SU-DHL-6 (cell line): Measurements from ENCODE around the gene MATN1.

Source experiments
- H2AFZ ChIP-seq: fragments of 200-600 bp; sonication (generic); 2 replicates; pipeline ENCODE4 v1.6.1; 2014; ENCODE audit warnings: low read depth, mild to moderate bottlenecking, moderate library complexity, mixed read lengths, antibody characterized with exemption, low read length; ENCODE audit not compliant: severe bottlenecking
- H3F3A ChIP-seq: fragments of 200-600 bp; shearing (Covaris generic); 2 replicates; pipeline ENCODE4 v1.6.0; 2016; ENCODE audit warnings: antibody characterized with exemption, mild to moderate bottlenecking; ENCODE audit not compliant: insufficient read depth
- H3K27ac ChIP-seq: fragments of 200-600 bp; sonication (generic); 2 replicates; pipeline ENCODE4 v1.5.1; 2016; ENCODE audit warnings: low read depth, mild to moderate bottlenecking, low read length, moderate library complexity, mixed read lengths
- H3K27me3 ChIP-seq: fragments of 200-600 bp; sonication (generic), shearing (Covaris generic); 2 replicates; pipeline ENCODE4 v1.6.0; 2014; ENCODE audit warnings: mild to moderate bottlenecking, low read length
- H3K36me3 ChIP-seq: fragments of 200-600 bp; sonication (generic); 2 replicates; pipeline ENCODE4 v1.6.1; 2014; ENCODE audit warnings: mild to moderate bottlenecking, low read length, mixed read lengths
- H3K4me2 ChIP-seq: fragments of 300-600, 200-600 bp; shearing (Covaris generic), sonication (generic); 2 replicates; pipeline ENCODE4 v1.6.0; 2014; ENCODE audit warnings: low read length, low read depth, mild to moderate bottlenecking; ENCODE audit not compliant: poor library complexity, severe bottlenecking
- H3K4me3 ChIP-seq: fragments of 200-600 bp; sonication (generic); 2 replicates; pipeline ENCODE4 v1.5.1; 2014; ENCODE audit warnings: antibody characterized with exemption, low read length, mild to moderate bottlenecking, mixed read lengths; ENCODE audit not compliant: insufficient read depth, poor library complexity, severe bottlenecking
- H3K79me2 ChIP-seq: fragments of 200-600 bp; sonication (generic); 2 replicates; pipeline ENCODE4 v1.6.1; 2014; ENCODE audit warnings: mild to moderate bottlenecking, low read length, moderate library complexity; ENCODE audit not compliant: insufficient read depth
- H3K9ac ChIP-seq: fragments of 200-600 bp; sonication (generic); 2 replicates; pipeline ENCODE4 v1.7.0; 2014; ENCODE audit warnings: mild to moderate bottlenecking, low read length
- H3K9me2 ChIP-seq: fragments of 200-600 bp; sonication (generic); replicated peaks from 2 replicates; pipeline ENCODE4 v1.6.1; 2014; ENCODE audit warnings: low read length; ENCODE audit not compliant: insufficient read depth
- H3K9me3 ChIP-seq: fragments of 200-600 bp; sonication (generic); 2 replicates; pipeline ENCODE4 v1.6.1; 2014; ENCODE audit warnings: low read length, mixed read lengths; ENCODE audit not compliant: insufficient read depth
- H4K20me1 ChIP-seq: fragments of 200-600 bp; sonication (generic); 2 replicates; pipeline ENCODE4 v1.6.1; 2014; ENCODE audit warnings: low read depth, mild to moderate bottlenecking, antibody characterized with exemption, low read length, moderate library complexity, mixed read lengths
- EZH2phosphoT487 ChIP-seq: fragments of 200-600 bp; sonication (generic), shearing (Covaris generic); conservative IDR thresholded peaks from 2 replicates; pipeline ENCODE4 v1.6.1; 2018; ENCODE audit warnings: mild to moderate bottlenecking, antibody characterized with exemption, low read length, moderate library complexity, mixed read lengths
- TF ChIP-seq, protein P1 (sequence below): fragments of 200-600 bp; sonication (generic); IDR thresholded peaks from one replicate; pipeline ENCODE4 v1.5.1; 2017; ENCODE audit warnings: antibody characterized with exemption, mild to moderate bottlenecking, low read length, moderate library complexity; ENCODE audit not compliant: insufficient read depth, poor library complexity, severe bottlenecking

The MATN1 gene

DNA sequence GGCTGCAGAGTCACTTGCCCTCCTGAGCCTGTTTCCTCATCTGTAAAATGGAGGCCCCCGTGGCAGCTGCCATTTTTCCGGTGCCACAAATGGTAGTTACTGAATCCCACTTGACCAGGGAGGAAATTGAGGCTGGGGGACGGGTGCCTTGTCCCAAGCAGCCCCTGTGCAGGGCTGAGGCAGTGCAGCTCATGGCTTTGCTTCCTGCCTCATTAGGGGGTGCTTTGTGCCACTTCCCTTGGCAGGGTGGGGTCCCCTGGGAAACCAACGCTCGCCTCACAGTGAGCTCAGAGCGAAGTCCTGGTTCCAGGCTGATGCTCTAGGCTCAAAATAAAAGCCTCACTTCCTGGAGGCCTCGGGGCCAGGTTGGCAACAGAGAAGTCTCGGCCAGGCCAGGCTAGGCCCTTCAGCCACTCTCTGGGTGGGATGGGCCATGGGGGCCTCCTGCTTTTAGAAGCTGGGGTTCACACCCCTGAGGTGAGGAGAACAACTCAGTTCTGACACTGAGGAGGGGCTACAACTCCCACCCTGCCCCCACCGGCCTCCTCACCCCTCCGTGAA is 27.4 kb upstream of the MATN1 start:
- peaks cover 4% of the 10 kb centered on the region; the same call in 1 of the 2 replicates for H3K36me3 ChIP-seq
- no peak for TF ChIP-seq EZH2phosphoT487
- TF ChIP-seq, protein P1, sequence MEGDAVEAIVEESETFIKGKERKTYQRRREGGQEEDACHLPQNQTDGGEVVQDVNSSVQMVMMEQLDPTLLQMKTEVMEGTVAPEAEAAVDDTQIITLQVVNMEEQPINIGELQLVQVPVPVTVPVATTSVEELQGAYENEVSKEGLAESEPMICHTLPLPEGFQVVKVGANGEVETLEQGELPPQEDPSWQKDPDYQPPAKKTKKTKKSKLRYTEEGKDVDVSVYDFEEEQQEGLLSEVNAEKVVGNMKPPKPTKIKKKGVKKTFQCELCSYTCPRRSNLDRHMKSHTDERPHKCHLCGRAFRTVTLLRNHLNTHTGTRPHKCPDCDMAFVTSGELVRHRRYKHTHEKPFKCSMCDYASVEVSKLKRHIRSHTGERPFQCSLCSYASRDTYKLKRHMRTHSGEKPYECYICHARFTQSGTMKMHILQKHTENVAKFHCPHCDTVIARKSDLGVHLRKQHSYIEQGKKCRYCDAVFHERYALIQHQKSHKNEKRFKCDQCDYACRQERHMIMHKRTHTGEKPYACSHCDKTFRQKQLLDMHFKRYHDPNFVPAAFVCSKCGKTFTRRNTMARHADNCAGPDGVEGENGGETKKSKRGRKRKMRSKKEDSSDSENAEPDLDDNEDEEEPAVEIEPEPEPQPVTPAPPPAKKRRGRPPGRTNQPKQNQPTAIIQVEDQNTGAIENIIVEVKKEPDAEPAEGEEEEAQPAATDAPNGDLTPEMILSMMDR, result no peak
- H3K27ac ChIP-seq, result peak overlapping the region; percentile 90
- no peak overlapping the region for H2AFZ ChIP-seq
- H3K9me3 ChIP-seq, result no peaks in the 10 kb centered on the region
- peaks cover 78% of the 10 kb centered on the region for H3F3A ChIP-seq
- H3K9me2 ChIP-seq, result no peaks in the 10 kb centered on the region
- H3K9ac ChIP-seq, result peak overlapping the region; percentile 58
- H3K4me2 ChIP-seq, result peak overlapping the region; percentile 68
- H3K79me2 ChIP-seq, result peaks cover 93% of the 10 kb centered on the region
- H3K27me3 ChIP-seq, result no peaks in the 10 kb centered on the region
- peaks cover 6% of the 10 kb centered on the region; the same call in 1 of the 2 replicates for H4K20me1 ChIP-seq
- peak overlapping the region; percentile 8 for H3K4me3 ChIP-seq

DNA sequence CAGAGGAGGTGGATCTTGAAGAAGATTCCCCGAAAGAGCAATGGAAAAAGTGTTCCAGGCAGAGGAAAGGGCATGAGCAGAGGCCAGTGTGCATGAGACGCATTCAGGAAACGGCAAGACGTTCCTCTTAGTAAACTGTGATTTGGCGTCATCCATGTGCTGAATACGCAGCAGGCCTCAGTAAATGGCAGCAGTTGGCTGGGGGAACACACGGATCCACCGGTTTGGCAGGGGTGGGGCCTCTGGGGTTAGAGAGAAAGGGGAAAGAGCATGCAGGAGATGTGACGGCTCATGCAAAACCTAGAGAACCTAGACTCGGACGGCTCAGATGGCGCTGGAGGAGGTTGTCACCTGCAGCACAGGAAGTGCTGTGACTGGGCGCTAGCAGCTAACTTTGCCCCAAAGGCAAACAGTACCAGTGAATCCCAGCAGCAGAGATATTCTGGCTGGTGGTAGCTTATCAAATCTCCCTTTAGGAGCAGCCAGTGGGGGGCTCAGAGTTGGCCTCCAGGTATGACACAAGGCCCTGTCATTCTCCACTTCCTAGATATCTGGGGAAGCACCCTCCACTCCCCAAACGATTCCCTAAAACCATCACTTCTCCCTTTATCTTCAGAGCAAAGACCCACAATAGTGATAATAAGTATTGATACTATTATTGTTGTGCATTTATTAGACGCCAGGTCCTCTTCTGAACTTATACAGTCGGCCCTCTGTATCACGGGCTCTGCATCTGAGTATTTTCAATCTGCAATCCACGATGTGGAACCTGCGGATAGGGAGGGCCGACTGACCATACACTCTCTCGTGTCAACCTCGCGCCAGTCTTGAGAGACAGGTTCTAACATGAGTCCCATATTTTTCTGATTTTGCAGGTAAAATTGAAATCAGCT is 26.6 kb upstream of the MATN1 start:
- peak overlapping the region; percentile 90 for H3K27ac ChIP-seq
- peak overlapping the region; percentile 28 for H3K4me3 ChIP-seq
- H3K4me2 ChIP-seq, result peak overlapping the region; percentile 68
- peaks cover 6% of the 10 kb centered on the region; the same call in 1 of the 2 replicates for H4K20me1 ChIP-seq
- no peaks in the 10 kb centered on the region for H3K9me3 ChIP-seq
- H2AFZ ChIP-seq, result no peak overlapping the region
- no peaks in the 10 kb centered on the region for H3K9me2 ChIP-seq
- TF ChIP-seq EZH2phosphoT487, result no peak
- TF ChIP-seq, protein P1, result no peak
- peaks cover 4% of the 10 kb centered on the region; the same call in 1 of the 2 replicates for H3K36me3 ChIP-seq
- H3K79me2 ChIP-seq, result peaks cover 93% of the 10 kb centered on the region
- H3F3A ChIP-seq, result peaks cover 76% of the 10 kb centered on the region
- H3K27me3 ChIP-seq, result no peaks in the 10 kb centered on the region
- H3K9ac ChIP-seq, result peak overlapping the region; percentile 58

DNA sequence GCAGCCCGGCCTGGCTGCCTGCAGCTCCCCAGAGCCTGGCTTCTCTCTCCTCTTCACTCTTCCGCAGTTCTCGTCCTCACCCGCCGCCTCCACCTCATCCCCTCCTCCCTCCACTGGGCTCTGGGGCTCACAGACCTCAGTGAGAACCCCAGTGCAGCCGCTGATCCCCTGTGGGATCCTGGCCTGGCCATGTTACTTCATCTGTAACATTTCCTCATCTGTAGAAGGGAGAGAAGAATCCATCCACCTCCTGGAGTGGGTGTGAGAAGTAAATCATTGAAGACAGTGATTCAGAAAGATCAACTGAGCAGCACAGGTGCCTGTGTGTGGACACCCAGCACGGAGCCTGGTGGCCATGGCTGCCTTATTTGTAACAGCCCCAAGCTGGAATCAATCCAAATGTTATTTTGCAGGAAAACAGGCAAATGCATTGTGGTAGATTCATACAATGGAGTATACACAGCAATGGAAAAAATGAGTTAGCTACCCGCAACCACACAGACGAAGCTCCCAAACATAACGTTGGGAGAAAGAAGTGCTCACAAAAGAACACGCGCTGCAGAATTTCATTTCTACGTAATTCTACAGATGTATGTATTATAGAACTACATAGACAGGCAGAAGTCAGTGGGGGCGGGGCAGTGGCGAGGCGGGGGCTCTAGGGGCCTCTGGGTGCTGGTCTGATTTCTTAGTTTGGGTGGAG is 25.5 kb upstream of the MATN1 start:
- Histone ChIP-seq H3K4me3 (peak overlapping the region; percentile 28), H2AFZ (no peak overlapping the region), H3K9me2 (no peaks in the 10 kb centered on the region), H4K20me1 (peaks cover 6% of the 10 kb centered on the region; the same call in 1 of the 2 replicates), H3K9me3 (no peaks in the 10 kb centered on the region), H3K9ac (peak overlapping the region; percentile 58), H3K79me2 (peaks cover 96% of the 10 kb centered on the region), H3K27me3 (no peaks in the 10 kb centered on the region), H3K36me3 (peaks cover 4% of the 10 kb centered on the region; the same call in 1 of the 2 replicates), H3K27ac (peak overlapping the region; percentile 90), H3F3A (peaks cover 77% of the 10 kb centered on the region), H3K4me2 (peak overlapping the region; percentile 68)
- TF ChIP-seq EZH2phosphoT487, result no peak
- TF ChIP-seq, protein P1, result no peak
